Left hindlimb (tissue), 1 donor: ENCODE measurements around the gene DENND4A.
"Not testable (repeated sequence)": the region's sequence is repeated elsewhere in the genome, so short reads cannot be mapped to it uniquely, and the experiment has no call there.

Experiments
- DNase-seq: peaks from one replicate; pipeline ENCODE4 v3.0.0-alpha.2; 2018

The DENND4A gene

GRCh38 chr15:65751431-65751830 is 40.7 kb downstream of the DENND4A start:
- DNase-seq, result no peak

- no peak for DNase-seq
Observed at GRCh38 chr15:65747265-65747664, 44.8 kb downstream of the DENND4A start.

GRCh38 chr15:65743637-65744252 is 48.3 kb downstream of the DENND4A start:
- DNase-seq, result no peak

- no peak for DNase-seq
Observed at GRCh38 chr15:65740148-65740547, 51.9 kb downstream of the DENND4A start.

GRCh38 chr15:65738649-65739048 is 53.4 kb downstream of the DENND4A start:
- no peak for DNase-seq

GRCh38 chr15:65733599-65733998 is 58.5 kb downstream of the DENND4A start:
- DNase-seq, result not testable (repeated sequence)

GRCh38 chr15:65732698-65733097 is 59.4 kb downstream of the DENND4A start:
- no peak for DNase-seq

- DNase-seq, result no peak
Observed at GRCh38 chr15:65731926-65732325, 60.2 kb downstream of the DENND4A start.

GRCh38 chr15:65730549-65731172 is 61.4 kb downstream of the DENND4A start:
- no peak for DNase-seq

GRCh38 chr15:65724464-65725215 is 67.5 kb downstream of the DENND4A start:
- DNase-seq, result no peak

GRCh38 chr15:65723876-65724275 is 68.2 kb downstream of the DENND4A start:
- no peak for DNase-seq

- DNase-seq, result no peak
Observed at GRCh38 chr15:65722191-65722590, 69.9 kb downstream of the DENND4A start.

GRCh38 chr15:65712415-65712814 is 79.7 kb downstream of the DENND4A start:
- no peak for DNase-seq

GRCh38 chr15:65695081-65695480 is 97.0 kb downstream of the DENND4A start:
- DNase-seq, result no peak

- DNase-seq, result no peak
Observed at GRCh38 chr15:65690778-65691177, 101.3 kb downstream of the DENND4A start.

GRCh38 chr15:65690173-65690572 is 101.9 kb downstream of the DENND4A start:
- DNase-seq, result no peak

GRCh38 chr15:65688462-65688861 is 103.6 kb downstream of the DENND4A start:
- DNase-seq, result no peak

- no peak for DNase-seq
Observed at GRCh38 chr15:65682404-65682911, 109.6 kb downstream of the DENND4A start.

GRCh38 chr15:65680544-65680943 is 111.5 kb downstream of the DENND4A start:
- no peak for DNase-seq

- DNase-seq, result no peak
Observed at GRCh38 chr15:65676123-65676522, 116.0 kb downstream of the DENND4A start.

- DNase-seq, result no peak
Observed at GRCh38 chr15:65675551-65675950, 116.5 kb downstream of the DENND4A start.

- DNase-seq, result no peak
Observed at GRCh38 chr15:65666257-65666656, 125.8 kb downstream of the DENND4A start.

GRCh38 chr15:65663521-65663920 is 128.6 kb downstream of the DENND4A start:
- no peak for DNase-seq

- DNase-seq, result no peak
Observed at GRCh38 chr15:65660927-65661326, 131.2 kb downstream of the DENND4A start.
